NT2/D1 (cell line): ENCODE data around the gene NRXN2.

ENCODE experiments used
- DNase-seq: peaks from one replicate; pipeline ENCODE4 v3.0.0-alpha.2; 2011; ENCODE audit warnings: low read depth, low spot score
- H3K27me3 ChIP-seq: 2 replicates; pipeline ENCODE4 v1.6.0; 2011; ENCODE audit warnings: mild to moderate bottlenecking; ENCODE audit not compliant: insufficient read length, insufficient read depth
- H3K36me3 ChIP-seq: 2 replicates; pipeline ENCODE4 v1.6.1; 2011; ENCODE audit warnings: mild to moderate bottlenecking, low read length, mixed read lengths; ENCODE audit not compliant: insufficient read depth, insufficient read length
- H3K4me1 ChIP-seq: 2 replicates; pipeline ENCODE4 v1.5.1; 2011; ENCODE audit not compliant: insufficient read depth, insufficient read length
- H3K4me3 ChIP-seq: 2 replicates; pipeline ENCODE4 v1.5.1; 2011; ENCODE audit warnings: low read depth; ENCODE audit not compliant: insufficient read length
- H3K9ac ChIP-seq: 2 replicates; pipeline ENCODE4 v1.6.0; 2011; ENCODE audit warnings: low read depth; ENCODE audit not compliant: insufficient read length
- H3K9me3 ChIP-seq: 2 replicates; pipeline ENCODE4 v1.5.1; 2011; ENCODE audit warnings: mild to moderate bottlenecking, low read length; ENCODE audit not compliant: insufficient read depth
- SUZ12 ChIP-seq: IDR thresholded peaks from 2 replicates; pipeline ENCODE4 v1.6.1; 2011; ENCODE audit not compliant: insufficient read length, insufficient read depth; ENCODE audit errors: extremely low read depth
- YY1 ChIP-seq: IDR thresholded peaks from 2 replicates; pipeline ENCODE4 v1.6.1; 2011; ENCODE audit not compliant: insufficient read length, insufficient read depth
- ZNF274 ChIP-seq: IDR thresholded peaks from 2 replicates; pipeline ENCODE4 v1.6.1; 2011; ENCODE audit warnings: mild to moderate bottlenecking, low read depth, low read length

The NRXN2 gene

GRCh38 chr11:64605656-64606585 is 117.1 kb downstream of the NRXN2 start:
- no peak for DNase-seq
- TF ChIP-seq SUZ12, result no peak
- no peaks in the 10 kb centered on the region for H3K9me3 ChIP-seq
- H3K4me3 ChIP-seq, result no peak overlapping the region
- H3K4me1 ChIP-seq, result peaks cover 14% of the 10 kb centered on the region
- no peaks in the 10 kb centered on the region for H3K27me3 ChIP-seq
- no peaks in the 10 kb centered on the region for H3K36me3 ChIP-seq
- H3K9ac ChIP-seq, result no peak overlapping the region

- peaks cover 14% of the 10 kb centered on the region for H3K4me1 ChIP-seq
- H3K9me3 ChIP-seq, result no peaks in the 10 kb centered on the region
- no peaks in the 10 kb centered on the region for H3K27me3 ChIP-seq
- no peaks in the 10 kb centered on the region for H3K36me3 ChIP-seq
- H3K4me3 ChIP-seq, result no peak overlapping the region
- DNase-seq, result no peak
- no peak overlapping the region for H3K9ac ChIP-seq
- no peak for TF ChIP-seq SUZ12
- no peak for TF ChIP-seq YY1
- no peak for TF ChIP-seq ZNF274
These were observed 117.8 kb downstream of the NRXN2 start for GRCh38 chr11:64605244-64605560.

DNA sequence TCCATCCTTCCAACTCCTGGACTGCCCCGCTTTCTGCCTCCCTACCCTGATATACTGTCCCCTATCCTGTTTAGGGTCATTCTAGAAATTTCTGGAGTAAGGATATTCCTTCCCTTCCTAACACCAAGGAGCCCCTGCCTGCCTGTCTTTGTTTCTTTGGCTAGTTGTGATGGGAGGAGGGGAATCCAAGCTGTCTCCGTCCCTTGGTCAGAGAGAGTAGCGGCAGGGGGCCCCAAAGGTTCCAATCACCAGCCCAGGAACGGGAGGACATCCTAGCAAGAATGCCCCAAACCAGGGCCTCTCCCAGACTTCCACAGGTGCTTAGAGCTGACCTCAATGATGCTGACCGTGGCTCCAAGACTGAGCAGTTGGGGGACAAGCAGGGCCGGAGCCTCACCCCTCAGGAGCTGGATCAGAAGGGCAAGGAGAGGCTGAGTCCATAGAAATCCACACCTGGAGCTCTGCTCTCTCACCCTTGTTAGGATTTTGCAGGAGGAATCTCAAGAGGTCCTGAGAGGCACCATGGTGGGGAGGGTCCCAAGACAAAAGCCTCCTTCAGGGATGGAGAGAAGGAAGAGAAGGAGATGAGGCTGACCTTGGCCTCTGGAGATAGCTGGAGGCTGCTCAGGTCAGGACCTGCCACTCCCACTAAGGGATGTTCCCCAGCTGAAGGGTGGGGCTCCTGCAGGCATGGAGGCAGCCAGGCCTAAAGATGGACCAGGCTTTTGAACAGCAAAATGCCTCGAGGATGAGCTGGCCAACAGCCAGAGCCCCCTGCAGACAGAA is 118.3 kb downstream of the NRXN2 start:
- Histone ChIP-seq H3K4me1 (peaks cover 17% of the 10 kb centered on the region), H3K27me3 (no peaks in the 10 kb centered on the region), H3K9ac (no peak overlapping the region), H3K4me3 (no peak overlapping the region), H3K36me3 (no peaks in the 10 kb centered on the region), H3K9me3 (no peaks in the 10 kb centered on the region)
- no peak for TF ChIP-seq YY1
- TF ChIP-seq SUZ12, result no peak
- TF ChIP-seq ZNF274, result no peak
- no peak for DNase-seq

- no peak overlapping the region for H3K4me3 ChIP-seq
- TF ChIP-seq YY1, result no peak
- TF ChIP-seq ZNF274, result no peak
- no peak for TF ChIP-seq SUZ12
- H3K36me3 ChIP-seq, result no peaks in the 10 kb centered on the region
- peaks cover 15% of the 10 kb centered on the region for H3K4me1 ChIP-seq
- no peak for DNase-seq
- H3K9me3 ChIP-seq, result no peaks in the 10 kb centered on the region
- no peak overlapping the region for H3K9ac ChIP-seq
- no peaks in the 10 kb centered on the region for H3K27me3 ChIP-seq
These were observed 119.4 kb downstream of the NRXN2 start for GRCh38 chr11:64603411-64604110.

- TF ChIP-seq ZNF274 (no peak), SUZ12 (no peak), YY1 (no peak)
- Histone ChIP-seq H3K9ac (no peak overlapping the region), H3K27me3 (no peaks in the 10 kb centered on the region), H3K4me3 (no peak overlapping the region), H3K4me1 (peaks cover 15% of the 10 kb centered on the region), H3K9me3 (no peaks in the 10 kb centered on the region), H3K36me3 (no peaks in the 10 kb centered on the region)
- no peak for DNase-seq
These were observed 120.4 kb downstream of the NRXN2 start for GRCh38 chr11:64602466-64603070.

DNA sequence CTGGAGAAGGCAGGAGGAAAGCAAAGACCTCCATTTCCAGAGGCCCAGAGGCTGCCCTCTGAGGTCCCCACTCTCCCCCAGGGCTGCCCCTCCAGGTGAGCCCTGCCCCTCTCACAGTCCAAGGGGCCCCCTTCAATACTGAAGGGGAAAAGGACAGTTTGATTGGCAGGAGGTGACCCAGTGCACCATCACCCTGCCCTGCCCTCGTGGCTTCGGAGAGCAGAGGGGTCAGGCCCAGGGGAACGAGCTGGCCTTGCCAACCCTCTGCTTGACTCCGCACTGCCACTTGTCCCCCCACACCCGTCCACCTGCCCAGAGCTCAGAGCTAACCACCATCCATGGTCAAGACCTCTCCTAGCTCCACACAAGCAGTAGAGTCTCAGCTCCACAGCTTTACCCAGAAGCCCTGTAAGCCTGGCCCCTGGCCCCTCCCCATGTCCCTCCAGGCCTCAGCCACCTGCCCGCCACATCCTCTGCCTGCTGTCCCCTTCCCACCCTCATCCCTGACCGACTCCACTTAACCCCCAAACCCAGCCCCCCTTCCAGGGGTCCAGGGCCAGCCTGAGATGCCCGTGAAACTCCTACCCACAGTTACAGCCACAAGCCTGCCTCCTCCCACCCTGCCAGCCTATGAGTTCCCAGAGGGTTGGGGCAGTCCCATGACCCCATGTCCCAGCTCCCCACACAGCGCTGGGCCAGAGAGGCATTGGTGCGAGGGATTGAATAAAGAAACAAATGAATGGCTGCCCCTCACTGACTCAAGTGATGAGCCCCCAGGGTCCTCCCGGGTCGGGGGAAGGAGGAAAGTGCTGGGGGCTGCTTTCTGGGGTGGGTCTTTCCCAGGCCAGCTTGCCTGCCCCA is 121.2 kb downstream of the NRXN2 start:
- no peaks in the 10 kb centered on the region for H3K36me3 ChIP-seq
- TF ChIP-seq YY1, result no peak
- no peaks in the 10 kb centered on the region for H3K9me3 ChIP-seq
- peaks cover 15% of the 10 kb centered on the region for H3K4me1 ChIP-seq
- no peak overlapping the region for H3K9ac ChIP-seq
- DNase-seq, result no peak
- H3K4me3 ChIP-seq, result no peak overlapping the region
- no peaks in the 10 kb centered on the region for H3K27me3 ChIP-seq
